Ishikawa (cell line): ENCODE results near the gene HABP4.

Source experiments
- CEBPB ChIP-seq: IDR thresholded peaks from 2 replicates; pipeline ENCODE4 v1.6.1; 2012
- CREB1 ChIP-seq: IDR thresholded peaks from 2 replicates; pipeline ENCODE4 v1.6.1; 2012; ENCODE audit warnings: low read depth
- EGR1 ChIP-seq: IDR thresholded peaks from 2 replicates; pipeline ENCODE4 v1.6.1; 2012
- EP300 ChIP-seq: IDR thresholded peaks from 2 replicates; pipeline ENCODE4 v1.6.1; 2012; ENCODE audit warnings: borderline replicate concordance
- FOXM1 ChIP-seq: IDR thresholded peaks from 2 replicates; pipeline ENCODE4 v1.6.1; 2012; ENCODE audit warnings: low read depth, borderline replicate concordance
- NFIC ChIP-seq: IDR thresholded peaks from 2 replicates; pipeline ENCODE4 v1.6.1; 2012
- RAD21 ChIP-seq: IDR thresholded peaks from 2 replicates; pipeline ENCODE4 v1.6.1; 2012; ENCODE audit warnings: low read depth
- TAF1 ChIP-seq: IDR thresholded peaks from 2 replicates; pipeline ENCODE4 v1.6.1; 2012; ENCODE audit warnings: low read depth, mild to moderate bottlenecking
- TCF12 ChIP-seq: IDR thresholded peaks from 2 replicates; pipeline ENCODE4 v1.6.1; 2012; ENCODE audit warnings: low read depth
- TEAD4 ChIP-seq: IDR thresholded peaks from 2 replicates; pipeline ENCODE4 v1.6.1; 2012
- YY1 ChIP-seq: IDR thresholded peaks from 2 replicates; pipeline ENCODE4 v1.6.1; 2012; ENCODE audit warnings: low read depth
- ZBTB7A ChIP-seq: IDR thresholded peaks from 2 replicates; pipeline ENCODE4 v1.6.1; 2012; ENCODE audit warnings: low read depth
- TF ChIP-seq, protein P1 (sequence below): IDR thresholded peaks from 2 replicates; pipeline ENCODE4 v1.6.1; 2012
- TF ChIP-seq, protein P2 (sequence below): IDR thresholded peaks from 2 replicates; pipeline ENCODE4 v1.6.1; 2012; ENCODE audit warnings: low read depth, mild to moderate bottlenecking
- TF ChIP-seq, protein P3 (sequence below): IDR thresholded peaks from 2 replicates; pipeline ENCODE4 v1.6.1; 2012

Gene HABP4

DNA sequence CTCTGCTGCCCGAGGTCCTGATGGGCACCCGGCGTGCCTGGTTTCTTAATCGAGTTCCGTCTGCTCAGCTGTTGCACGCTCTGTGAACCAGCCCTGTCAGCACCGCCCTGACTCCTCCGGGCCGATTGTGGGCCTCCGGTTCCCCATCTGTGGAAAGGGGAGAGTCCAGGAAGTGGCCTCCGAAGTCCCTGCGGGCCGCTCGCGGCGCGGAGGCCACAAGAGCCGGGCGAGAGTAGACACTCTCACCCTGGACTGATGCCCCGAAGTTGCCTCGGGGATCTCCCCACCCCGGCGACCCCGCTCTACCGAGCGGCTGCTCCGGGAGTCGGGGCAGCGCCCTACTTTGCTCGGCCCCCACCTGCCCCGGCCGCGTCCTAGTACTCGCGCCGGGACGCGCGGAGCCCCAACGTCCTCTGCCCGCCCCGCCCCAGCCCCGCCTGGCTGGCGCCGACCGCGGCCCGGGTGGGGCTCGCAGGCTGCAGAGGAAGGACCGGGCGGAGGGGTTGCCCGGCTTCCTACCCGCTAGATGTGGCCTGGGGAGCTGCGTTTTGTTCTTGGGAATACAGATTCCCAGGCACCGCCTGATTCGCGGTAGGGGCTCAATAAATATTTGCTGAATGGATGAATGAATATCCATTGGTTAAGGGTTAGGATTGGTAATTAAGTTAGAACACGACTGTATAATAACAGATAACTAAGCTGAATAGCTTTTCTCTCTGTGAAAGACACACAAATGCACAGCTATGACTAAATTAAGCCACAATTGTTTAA is 30.9 kb upstream of the HABP4 start:
- no peak for TF ChIP-seq FOXM1
- no peak for TF ChIP-seq CEBPB
- no peak for TF ChIP-seq EGR1
- peak; percentile 24; the same call in 1 of the 2 replicates for TF ChIP-seq TCF12
- TF ChIP-seq, protein P1, sequence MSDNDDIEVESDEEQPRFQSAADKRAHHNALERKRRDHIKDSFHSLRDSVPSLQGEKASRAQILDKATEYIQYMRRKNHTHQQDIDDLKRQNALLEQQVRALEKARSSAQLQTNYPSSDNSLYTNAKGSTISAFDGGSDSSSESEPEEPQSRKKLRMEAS = peak; percentile 0; the same call in 1 of the 2 replicates
- no peak for TF ChIP-seq TAF1
- no peak for TF ChIP-seq EP300
- peak; percentile 49; the same call in 1 of the 2 replicates for TF ChIP-seq ZBTB7A
- peak; percentile 1; the same call in 1 of the 2 replicates for TF ChIP-seq CREB1
- no peak for TF ChIP-seq TEAD4
- TF ChIP-seq, protein P2, sequence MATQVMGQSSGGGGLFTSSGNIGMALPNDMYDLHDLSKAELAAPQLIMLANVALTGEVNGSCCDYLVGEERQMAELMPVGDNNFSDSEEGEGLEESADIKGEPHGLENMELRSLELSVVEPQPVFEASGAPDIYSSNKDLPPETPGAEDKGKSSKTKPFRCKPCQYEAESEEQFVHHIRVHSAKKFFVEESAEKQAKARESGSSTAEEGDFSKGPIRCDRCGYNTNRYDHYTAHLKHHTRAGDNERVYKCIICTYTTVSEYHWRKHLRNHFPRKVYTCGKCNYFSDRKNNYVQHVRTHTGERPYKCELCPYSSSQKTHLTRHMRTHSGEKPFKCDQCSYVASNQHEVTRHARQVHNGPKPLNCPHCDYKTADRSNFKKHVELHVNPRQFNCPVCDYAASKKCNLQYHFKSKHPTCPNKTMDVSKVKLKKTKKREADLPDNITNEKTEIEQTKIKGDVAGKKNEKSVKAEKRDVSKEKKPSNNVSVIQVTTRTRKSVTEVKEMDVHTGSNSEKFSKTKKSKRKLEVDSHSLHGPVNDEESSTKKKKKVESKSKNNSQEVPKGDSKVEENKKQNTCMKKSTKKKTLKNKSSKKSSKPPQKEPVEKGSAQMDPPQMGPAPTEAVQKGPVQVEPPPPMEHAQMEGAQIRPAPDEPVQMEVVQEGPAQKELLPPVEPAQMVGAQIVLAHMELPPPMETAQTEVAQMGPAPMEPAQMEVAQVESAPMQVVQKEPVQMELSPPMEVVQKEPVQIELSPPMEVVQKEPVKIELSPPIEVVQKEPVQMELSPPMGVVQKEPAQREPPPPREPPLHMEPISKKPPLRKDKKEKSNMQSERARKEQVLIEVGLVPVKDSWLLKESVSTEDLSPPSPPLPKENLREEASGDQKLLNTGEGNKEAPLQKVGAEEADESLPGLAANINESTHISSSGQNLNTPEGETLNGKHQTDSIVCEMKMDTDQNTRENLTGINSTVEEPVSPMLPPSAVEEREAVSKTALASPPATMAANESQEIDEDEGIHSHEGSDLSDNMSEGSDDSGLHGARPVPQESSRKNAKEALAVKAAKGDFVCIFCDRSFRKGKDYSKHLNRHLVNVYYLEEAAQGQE = peak; percentile 45
- TF ChIP-seq RAD21 = no peak
- TF ChIP-seq, protein P3, sequence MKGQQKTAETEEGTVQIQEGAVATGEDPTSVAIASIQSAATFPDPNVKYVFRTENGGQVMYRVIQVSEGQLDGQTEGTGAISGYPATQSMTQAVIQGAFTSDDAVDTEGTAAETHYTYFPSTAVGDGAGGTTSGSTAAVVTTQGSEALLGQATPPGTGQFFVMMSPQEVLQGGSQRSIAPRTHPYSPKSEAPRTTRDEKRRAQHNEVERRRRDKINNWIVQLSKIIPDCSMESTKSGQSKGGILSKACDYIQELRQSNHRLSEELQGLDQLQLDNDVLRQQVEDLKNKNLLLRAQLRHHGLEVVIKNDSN = no peak
- TF ChIP-seq YY1 = no peak
- 0 out of 2 replicates have a peak, but pooled peaks have one; percentile 4 for TF ChIP-seq NFIC

DNA sequence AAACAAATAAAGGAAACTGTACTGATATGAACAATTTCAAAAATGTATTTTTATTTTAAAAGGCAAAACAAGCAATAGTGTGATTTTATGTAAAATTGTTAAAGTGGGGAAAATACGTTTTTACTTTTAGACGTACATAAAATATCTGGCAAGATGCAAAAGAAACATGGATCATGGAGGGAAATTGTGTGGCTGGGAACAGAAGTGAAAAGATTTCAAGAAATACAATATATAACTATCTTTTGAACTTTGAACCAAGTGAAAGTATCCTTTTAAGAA is 30.3 kb upstream of the HABP4 start:
- TF ChIP-seq, protein P1 = no peak
- TF ChIP-seq, protein P3 = no peak
- TF ChIP-seq NFIC = no peak
- TF ChIP-seq TCF12 = no peak
- TF ChIP-seq RAD21 = no peak
- TF ChIP-seq TEAD4 = no peak
- TF ChIP-seq CREB1 = no peak
- TF ChIP-seq FOXM1 = no peak
- TF ChIP-seq YY1 = no peak
- TF ChIP-seq EP300 = no peak
- TF ChIP-seq ZBTB7A = no peak
- no peak for TF ChIP-seq TAF1
- TF ChIP-seq EGR1 = no peak
- no peak for TF ChIP-seq CEBPB
- TF ChIP-seq, protein P2 = no peak

DNA sequence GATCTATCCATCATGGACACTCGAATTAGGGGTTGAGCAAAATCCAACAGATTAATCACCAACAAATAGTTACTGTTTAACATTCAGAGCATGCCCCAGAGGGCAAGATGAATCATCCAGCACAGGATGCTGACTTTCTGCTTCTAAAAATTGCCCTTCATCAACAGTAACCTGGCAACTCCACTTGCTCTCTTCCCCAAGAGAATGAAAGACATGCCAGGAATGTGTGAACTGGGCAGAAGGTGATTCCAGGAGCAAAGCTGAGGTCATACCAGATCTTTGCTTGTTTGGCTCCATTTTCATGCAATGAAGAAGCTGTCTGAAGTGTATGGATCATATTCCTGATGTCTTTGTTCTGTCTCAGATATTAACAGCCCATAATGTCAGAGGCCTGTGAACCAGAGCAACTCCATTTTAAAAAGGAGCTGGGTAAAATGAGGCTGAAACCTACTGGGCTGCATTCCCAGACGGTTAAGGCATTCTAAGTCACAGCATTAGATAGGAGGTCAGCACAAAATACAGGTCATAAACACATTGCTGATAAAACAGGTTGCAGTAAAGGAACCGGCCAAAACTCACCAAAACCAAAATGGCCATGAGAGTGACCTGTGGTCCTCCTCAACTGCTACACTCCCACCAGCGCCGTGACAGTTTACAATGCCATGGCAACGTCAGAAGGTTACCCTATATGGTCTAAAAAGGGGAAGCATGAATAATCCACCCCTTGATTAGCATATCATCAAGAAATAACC is 29.3 kb upstream of the HABP4 start:
- TF ChIP-seq NFIC (peak; percentile 42; the same call in 1 of the 2 replicates), YY1 (0 out of 2 replicates have a peak, but pooled peaks have one; percentile 13), FOXM1 (no peak), EP300 (peak; percentile 48; the same call in 1 of the 2 replicates), TCF12 (0 out of 2 replicates have a peak, but pooled peaks have one; percentile 24), TEAD4 (peak; percentile 98)
- TF ChIP-seq, protein P1 = peak; percentile 29; the same call in 1 of the 2 replicates
- TF ChIP-seq, protein P2 = no peak
